H7 (cell line): ENCODE results near the gene FOCAD. TPM values are rescaled to one million over a fixed set of nuclear protein-coding genes. Genes with fewer than 3 reads are reported as not detected.
"Not testable (repeated sequence)": the region's sequence is repeated elsewhere in the genome, so short reads cannot be mapped to it uniquely, and the experiment has no call there.

Experiments
- DNase-seq: peaks from one replicate; pipeline ENCODE4 v3.0.0; 2012
- H3K27me3 ChIP-seq: 2 replicates; pipeline ENCODE4 v1.6.0; 2011; ENCODE audit warnings: mild to moderate bottlenecking, low read length; ENCODE audit not compliant: control insufficient read depth, insufficient read depth
- H3K36me3 ChIP-seq: replicated peaks from 2 replicates; pipeline ENCODE4 v1.5.1; 2011; ENCODE audit warnings: low read length; ENCODE audit not compliant: control insufficient read depth, insufficient read depth
- H3K4me3 ChIP-seq: 2 replicates; pipeline ENCODE4 v1.5.1; 2011; ENCODE audit warnings: low read depth, mild to moderate bottlenecking, control low read depth, low read length, moderate library complexity; ENCODE audit not compliant: insufficient read depth
- total RNA-seq: library from RNA; depleted of rRNA; stranded (reverse); fragments of >200 nt; shearing (Covaris generic); gene quantifications from 2 replicates; pipeline ENCODE4 v1.2.3, GENCODE V29; 2014; rRNA removed

Gene FOCAD, protein sequence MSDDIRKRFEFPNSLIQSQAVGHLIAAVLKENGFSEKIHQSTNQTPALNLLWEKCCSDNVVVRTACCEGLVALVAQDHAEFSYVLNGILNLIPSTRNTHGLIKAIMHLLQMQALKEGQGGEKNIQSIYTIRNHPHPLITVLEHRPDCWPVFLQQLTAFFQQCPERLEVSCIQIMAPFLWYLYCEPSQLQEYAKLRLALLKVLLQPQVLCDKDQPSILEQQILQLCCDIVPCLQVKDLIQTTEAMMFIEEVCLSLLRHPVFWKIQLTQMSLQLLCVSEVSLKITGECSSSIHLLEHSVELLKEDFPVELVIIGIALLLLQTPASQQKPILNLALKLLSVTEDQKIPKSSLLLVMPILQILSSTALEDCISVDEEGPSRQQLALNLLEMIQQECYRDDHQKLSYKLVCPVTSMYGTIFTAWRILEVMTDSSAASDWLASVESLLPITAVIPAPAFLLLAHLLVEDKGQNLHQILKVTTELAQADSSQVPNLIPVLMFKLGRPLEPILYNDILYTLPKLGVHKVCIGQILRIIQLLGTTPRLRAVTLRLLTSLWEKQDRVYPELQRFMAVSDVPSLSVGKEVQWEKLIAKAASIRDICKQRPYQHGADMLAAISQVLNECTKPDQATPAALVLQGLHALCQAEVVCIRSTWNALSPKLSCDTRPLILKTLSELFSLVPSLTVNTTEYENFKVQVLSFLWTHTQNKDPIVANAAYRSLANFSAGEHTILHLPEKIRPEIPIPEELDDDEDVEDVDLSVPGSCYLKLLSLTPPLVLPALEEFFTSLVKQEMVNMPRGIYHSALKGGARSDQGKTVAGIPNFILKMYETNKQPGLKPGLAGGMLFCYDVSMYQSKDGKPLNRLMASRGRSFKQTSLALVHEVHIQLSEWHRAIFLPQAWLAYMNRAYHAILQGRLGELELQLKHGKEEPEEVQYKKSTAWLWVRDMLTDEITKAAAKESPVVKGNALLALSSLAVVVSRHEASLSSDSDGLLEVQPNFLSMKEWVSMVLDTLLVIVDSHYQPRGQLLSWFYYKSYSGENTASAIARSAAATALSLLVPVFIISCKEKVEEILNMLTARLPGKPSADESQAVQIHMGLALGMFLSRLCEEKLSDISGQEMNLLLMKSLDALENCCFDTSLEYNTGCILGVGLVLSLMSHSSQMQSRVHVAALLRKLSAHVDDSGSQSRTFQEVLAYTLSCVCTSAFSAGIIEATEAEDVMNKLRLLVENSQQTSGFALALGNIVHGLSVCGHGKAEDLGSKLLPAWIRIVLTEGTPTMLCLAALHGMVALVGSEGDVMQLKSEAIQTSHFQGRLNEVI (N-terminal part only)
- 41.8 and 45.3 TPM in 2 replicates for total RNA-seq

DNA sequence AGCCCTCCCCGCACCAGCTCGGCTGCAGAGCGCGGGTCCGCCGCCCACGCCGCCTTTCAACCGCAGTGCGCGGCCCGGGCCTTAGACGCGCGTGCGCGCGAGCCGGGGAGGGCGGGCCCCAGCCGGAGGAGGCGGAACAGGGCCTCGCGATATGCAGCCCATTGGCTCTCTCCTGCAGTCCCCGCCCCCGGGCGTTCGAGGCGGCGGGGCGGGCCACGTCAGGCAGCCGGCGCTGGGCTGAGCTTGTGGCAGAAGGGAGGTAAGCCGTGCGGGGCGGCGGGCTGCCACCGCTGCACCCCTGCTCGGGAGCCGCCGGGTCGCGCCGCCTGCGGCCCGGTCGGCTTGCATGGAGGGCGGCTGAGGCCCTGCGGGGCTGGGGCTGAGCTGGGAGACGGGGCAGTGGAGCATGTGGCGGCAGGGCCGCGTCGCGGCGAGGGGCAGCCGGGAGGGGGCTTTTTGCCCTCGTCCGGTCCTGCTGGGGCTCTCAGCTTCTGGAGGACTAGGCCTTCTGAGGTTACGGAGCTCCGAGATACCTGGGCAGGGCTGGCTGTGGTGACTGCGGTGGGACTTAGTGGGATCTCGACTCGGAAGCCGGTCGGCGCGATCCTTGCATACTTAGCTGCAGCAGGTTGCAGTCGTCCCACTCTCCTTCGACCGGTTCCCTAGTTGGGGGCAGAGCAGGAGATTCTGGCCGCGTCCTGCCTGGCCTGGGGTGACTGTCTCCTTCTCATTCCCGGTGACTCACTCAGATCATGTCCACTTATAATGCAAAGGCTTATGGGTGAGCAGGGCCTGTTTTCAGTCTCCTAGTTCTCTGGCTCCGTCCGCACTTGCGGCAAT, at the start of gene FOCAD:
Gene FOCAD (plus strand): TSS at position 225 of the 840 bp plus-strand sequence. CDS start 31,095 bp downstream, outside the sequence.
- Histone ChIP-seq H3K36me3 (no peaks in the 10 kb centered on the region), H3K4me3 (peak within 1 kb of the TSS; percentile 83), H3K27me3 (no peaks in the 10 kb centered on the region)
- peak; percentile 97 for DNase-seq

DNA sequence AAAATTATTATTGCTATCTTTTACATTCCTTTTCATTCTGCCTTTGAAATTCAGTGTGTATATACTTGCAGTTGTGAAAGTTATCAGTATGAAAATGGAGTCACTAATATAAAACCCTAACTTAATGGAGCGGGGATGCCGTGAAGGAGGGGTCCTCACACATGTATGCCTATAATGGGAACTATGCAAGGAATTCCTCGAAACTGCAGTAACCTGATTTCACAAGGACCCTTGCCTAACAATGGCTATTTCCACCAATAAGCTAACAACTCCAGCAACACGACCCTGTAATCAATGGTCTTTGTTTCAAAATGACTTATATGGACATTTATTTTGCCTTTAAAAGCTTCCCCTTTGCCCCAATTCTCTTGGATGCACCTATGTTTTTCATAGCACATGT, 49.2 kb upstream of the FOCAD start:
- no peaks in the 10 kb centered on the region for H3K27me3 ChIP-seq
- no peak for DNase-seq
- no peak overlapping the region for H3K4me3 ChIP-seq
- H3K36me3 ChIP-seq, result no peaks in the 10 kb centered on the region

DNA sequence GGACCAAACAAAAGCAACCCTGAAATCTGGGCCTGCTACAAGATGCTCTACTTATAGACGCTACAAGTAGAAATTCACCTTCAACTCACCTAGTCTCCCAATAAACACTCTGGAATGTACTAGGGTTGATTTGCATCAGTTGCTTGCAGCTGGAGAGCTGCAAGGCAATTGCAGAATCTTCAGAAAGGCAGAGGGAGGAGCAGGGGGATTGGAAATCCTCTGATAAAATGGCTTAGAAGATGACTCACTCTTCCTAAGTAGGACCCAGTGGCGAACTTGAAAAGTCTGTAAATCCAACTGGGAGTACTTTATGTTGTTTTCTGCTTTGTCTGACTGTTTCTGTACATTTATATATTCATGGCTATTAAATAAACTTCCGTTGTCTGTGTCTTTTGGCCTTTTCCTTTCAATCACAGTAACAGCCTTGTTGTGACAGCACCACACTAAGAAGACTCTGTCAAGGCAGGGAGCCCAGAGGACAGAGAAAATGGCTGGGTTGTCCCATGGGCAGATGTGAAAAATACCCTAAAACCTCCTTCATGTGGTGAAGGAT, 47.1 kb upstream of the FOCAD start:
- no peak overlapping the region for H3K4me3 ChIP-seq
- H3K36me3 ChIP-seq, result no peaks in the 10 kb centered on the region
- H3K27me3 ChIP-seq, result no peaks in the 10 kb centered on the region
- no peak for DNase-seq

DNA sequence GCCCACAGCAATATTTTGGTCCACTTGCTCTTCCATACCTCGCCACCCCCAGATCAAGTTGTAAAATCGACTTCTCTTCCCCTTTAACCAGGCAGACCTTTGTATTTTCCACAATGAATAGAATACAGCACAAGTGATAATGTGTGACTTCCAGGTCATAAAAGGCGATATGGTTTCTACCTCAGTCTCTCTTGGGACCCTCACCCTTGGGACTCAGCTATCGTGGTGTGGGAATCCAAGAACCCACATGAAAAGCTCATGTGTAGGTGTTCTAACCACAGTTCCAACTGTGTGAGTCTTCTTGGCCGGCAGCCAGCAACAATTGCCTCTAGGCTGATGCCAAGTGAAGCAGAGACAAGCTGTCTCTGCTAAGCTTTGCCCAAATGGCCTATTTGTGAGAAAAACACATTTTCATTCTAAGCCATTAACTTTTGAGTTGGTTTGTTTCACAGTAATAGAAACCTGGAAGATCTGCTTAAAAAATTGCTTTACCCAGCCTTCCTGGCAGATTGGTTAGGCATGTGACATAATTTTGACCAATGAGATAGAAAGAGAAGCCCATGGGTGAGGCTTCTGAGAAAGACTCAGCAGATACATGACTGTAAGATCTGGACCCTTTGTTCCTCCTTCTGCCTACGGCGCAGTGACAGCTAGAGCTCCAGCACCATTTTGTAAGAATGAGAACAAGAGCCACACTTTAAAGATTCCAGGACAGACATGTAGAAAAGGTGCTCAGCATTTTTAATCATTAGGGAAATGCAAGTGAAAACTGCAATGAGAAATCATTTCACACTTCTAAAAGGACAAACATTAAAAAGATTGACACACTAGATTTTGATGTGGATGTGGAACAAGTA, 43.5 kb upstream of the FOCAD start:
- Histone ChIP-seq H3K4me3 (no peak overlapping the region), H3K27me3 (no peaks in the 10 kb centered on the region), H3K36me3 (no peaks in the 10 kb centered on the region)
- no peak for DNase-seq

DNA sequence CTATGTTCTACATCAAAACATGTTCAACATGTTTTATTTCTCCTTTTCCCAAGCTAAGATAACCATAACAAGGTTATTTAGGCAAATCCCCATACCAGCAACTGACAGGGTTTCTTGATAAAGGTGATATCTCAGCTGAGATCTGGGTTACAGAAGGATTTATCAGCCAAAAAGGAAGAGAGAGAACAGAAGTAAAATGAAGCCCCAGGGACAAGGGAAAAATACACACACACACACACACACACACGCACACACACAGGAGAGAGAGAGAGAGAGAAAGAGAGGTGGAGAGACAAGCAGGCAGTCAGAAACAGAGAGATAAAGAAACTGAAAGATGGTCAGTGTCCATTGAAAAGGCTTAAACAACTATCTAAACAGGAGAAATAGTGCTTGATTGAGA, 42.0 kb upstream of the FOCAD start:
- Histone ChIP-seq H3K36me3 (no peaks in the 10 kb centered on the region), H3K4me3 (no peak overlapping the region), H3K27me3 (no peaks in the 10 kb centered on the region)
- no peak for DNase-seq

DNA sequence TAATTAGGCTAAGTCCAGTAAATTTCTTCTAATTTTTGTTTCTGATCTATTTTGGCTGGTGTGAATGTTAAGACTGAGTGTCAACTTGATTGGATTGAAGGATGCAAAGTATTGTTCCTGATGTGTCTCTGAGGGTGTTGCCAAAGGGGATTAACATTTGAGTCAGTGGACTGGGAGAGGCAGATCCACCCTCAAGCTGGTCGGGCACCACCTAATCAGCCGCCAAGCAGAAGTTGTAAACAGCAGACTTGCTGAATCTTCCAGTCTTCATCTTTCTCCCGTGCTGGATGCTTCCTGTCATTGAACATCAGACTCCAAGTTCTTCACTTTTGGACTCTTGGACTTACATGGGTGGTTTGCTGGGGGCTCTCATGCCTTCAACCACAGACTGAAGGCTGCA, 40.4 kb upstream of the FOCAD start:
- Histone ChIP-seq H3K4me3 (no peak overlapping the region), H3K36me3 (no peaks in the 10 kb centered on the region), H3K27me3 (no peaks in the 10 kb centered on the region)
- DNase-seq, result no peak

DNA sequence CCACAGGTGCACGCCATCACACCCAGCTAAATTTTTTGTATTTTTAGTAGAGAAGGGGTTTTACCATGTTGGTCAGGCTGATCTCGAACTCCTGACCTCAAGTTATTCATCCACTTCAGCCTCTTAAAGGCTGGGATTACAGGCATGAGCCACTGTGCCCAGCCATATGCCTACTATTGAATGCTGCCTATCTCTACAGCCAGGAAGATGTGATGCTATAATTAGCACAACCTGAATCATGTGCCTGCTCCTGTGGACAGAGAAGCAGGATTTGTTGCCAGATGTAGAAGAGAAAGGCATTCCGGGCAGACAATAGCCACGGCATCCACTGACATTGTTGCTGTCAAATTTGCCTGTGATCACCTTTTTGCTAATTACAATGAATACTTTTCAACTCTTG, 37.4 kb upstream of the FOCAD start:
- DNase-seq, result no peak
- Histone ChIP-seq H3K4me3 (no peak overlapping the region), H3K36me3 (no peaks in the 10 kb centered on the region), H3K27me3 (no peaks in the 10 kb centered on the region)

DNA sequence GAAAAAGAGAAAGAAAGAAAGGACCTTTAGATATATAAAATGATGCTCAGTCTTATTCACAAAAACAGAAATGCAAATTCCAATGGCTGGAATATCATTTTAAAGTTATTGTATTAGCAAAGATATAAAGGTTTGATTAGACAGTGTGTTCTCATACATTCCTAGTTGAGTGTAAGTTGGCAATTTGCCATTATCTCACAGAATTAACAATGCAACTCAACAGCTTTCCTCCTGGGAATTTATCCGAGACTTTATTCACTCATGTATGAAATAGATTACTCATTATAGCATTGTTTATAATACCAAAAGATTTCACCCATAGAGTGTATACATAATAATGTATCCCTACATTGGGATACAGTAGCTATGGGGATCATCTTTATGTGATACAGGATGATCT, 34.7 kb upstream of the FOCAD start:
- H3K36me3 ChIP-seq, result no peaks in the 10 kb centered on the region
- no peak overlapping the region for H3K4me3 ChIP-seq
- no peak for DNase-seq
- H3K27me3 ChIP-seq, result no peaks in the 10 kb centered on the region

DNA sequence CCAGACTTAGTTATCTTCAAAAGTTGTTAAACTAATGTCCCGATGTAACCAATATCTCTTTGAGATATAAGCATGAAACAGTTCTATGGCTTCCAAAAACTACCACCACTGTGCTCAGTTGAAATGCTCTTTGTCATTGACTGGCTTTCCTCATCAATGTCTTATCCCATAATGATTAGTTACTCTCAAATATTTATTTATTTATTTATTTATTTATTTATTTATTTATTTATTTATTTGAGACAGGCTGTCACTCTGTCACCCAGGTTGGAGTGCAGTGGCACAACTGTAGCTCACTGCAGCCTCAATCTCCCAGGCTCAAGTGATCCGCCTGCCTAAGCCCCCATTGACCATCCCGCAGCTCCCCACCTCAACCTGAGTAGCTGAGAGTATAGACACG, 33.7 kb upstream of the FOCAD start:
- DNase-seq, result no peak

DNA sequence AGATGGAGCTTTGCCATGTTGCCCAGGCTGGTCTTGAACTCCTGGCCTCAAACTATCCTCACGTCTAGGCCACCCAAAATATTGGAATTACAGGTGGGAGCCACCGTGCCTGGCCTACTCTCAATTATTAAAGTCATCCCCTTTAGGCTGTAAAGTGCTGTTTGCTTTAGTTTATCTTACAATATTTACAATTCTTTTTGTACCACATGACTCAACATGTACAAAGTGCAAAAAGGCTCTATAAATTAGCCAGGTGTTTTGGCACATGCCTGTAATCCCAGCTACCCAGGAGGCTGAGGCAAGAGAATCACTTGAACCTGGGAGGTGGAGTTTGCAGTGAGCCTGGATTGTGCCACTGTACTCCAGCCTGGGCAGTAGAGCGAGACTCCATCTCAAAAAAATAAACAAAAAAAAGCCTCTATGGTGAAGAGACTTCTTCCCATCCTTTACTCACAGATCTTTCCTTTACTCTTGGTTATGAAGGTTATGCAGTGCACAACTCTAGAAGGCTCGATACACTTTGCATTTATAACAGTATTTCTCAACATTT, 33.2 kb upstream of the FOCAD start:
- no peak for DNase-seq

More for the DNA sequence above, 33.7 kb upstream of the FOCAD start:
- Histone ChIP-seq H3K36me3 (no peaks in the 10 kb centered on the region), H3K27me3 (no peaks in the 10 kb centered on the region), H3K4me3 (no peak overlapping the region)

DNA sequence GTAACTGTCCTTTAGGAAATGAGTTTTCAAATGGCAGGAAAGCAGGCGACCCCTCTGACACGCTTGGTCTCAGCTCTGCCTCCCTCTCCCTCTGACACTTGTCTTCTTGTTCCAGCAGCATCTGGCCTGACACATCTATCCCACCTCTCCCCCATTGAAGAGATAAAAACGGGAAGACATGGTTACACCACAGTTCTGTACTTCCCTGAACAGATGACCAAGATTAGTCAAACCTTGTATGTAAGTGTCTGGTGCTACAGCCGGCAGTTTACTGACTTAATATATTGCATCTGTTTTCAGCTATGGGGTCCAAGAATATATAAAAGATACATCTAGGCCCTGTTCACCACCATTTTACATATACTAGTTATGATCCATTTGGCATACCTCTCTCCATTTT, 32.1 kb upstream of the FOCAD start:
- Histone ChIP-seq H3K27me3 (no peaks in the 10 kb centered on the region), H3K4me3 (no peak overlapping the region), H3K36me3 (no peaks in the 10 kb centered on the region)
- DNase-seq, result no peak

More for the DNA sequence above, 33.2 kb upstream of the FOCAD start:
- Histone ChIP-seq H3K36me3 (no peaks in the 10 kb centered on the region), H3K27me3 (no peaks in the 10 kb centered on the region), H3K4me3 (no peak overlapping the region)

DNA sequence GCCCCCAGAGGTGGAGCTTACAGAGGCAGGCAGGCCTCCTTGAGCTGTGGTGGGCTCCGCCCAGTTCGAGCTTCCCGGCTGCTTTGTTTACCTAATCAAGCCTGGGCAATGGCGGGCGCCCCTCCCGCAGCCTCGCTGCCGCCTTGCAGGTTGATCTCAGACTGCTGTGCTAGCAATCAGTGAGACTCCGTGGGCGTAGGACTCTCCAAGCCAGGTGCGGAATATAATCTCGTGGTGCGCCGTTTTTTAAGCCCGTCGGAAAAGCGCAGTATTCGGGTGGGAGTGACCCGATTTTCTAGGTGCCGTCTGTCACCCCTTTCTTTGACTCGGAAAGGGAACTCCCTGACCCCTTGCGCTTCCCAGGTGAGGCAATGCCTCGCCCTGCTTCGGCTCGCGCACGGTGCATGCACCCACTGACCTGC, 25.8 kb upstream of the FOCAD start:
- not testable (repeated sequence) for H3K27me3 ChIP-seq, H3K36me3 ChIP-seq, DNase-seq

More for the DNA sequence above, 25.8 kb upstream of the FOCAD start:
- peak overlapping the region; percentile 51 for H3K4me3 ChIP-seq
